ENCODE results near the gene GSK3B. TPM values are rescaled to one million over a fixed set of nuclear protein-coding genes. Genes with fewer than 3 reads are reported as not detected.
"Not testable (repeated sequence)": the region's sequence is repeated elsewhere in the genome, so short reads cannot be mapped to it uniquely, and the experiment has no call there.

The GSK3B gene
- polyA plus RNA-seq, 3 donors, result 38.5 to 51.5 (median 48.6) TPM

DNA sequence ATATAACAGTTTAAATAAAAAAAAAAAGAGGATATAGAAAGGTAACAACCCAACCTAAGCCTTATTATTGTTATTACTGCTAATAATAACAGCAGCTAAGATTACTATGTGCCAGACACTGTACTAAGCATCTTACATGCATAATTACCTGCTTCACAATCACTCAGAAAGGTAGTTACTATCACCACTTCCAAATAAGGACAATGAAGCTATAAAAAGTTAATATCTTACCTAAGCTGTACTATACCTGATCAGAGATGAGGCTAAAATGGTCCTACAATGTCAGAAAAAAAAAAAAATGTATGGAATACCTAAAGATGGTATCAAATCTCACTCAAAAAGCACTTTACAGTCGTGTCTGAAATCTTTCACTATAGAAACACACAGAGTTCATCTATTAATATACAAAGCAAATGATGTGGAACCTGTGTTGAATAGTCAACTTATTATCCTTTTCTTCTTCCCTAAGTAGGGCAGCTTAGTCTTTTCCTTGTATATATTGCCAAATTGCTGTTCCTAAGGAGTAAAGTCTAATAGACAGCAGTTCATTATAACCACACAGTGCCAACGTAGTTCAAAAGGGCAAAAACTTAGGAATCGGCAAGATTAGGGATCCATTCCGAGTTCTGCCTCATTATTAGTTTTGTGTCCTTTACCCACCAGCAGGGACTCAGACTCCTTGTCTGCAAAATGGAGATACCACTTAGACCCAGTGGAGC, 23.8 kb downstream of the GSK3B start:
- DNase-seq (ENCODE audit: extremely low read depth in 1 of 11, low read depth in 9 of 11, low spot score in 4 of 11), result no peak

DNA sequence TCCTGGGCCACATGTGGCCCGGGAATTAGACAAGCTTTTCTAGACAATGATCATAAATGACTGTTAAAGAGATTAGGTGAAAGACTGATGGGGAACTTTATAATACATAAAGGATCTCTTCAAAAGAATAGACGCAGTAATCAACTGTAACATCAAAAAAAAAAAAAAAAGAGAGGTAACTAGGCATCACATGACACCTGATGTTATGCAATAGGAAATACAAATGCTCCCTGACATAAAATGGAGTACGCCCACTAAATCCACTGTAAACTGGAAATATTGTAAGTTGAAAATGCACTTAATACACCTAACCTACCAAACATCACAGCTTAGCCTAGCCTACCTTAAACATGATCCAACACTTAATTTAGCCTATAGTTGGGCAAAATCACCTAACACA, 27.2 kb downstream of the GSK3B start:
- DNase-seq (ENCODE audit: extremely low read depth in 1 of 11, low read depth in 9 of 11, low spot score in 4 of 11), result no peak

DNA sequence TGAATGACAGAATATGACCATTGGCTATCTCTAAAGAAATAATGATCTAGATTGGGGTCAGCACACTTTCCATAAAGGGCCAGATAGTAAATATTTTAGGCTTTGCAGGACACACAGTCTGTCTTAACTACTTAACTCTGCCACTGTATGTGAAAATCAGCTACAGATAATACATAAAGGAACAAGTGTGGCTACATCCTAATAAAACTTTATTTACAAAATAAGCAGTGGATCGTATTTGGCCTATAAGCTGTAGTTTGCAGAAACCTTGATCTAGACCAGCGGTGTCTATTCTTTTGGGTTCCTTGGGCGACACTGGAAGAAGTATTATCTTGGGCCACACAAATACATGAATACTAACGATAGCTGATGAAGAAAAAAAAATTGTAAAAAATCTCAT, 27.6 kb downstream of the GSK3B start:
- DNase-seq (ENCODE audit: extremely low read depth in 1 of 11, low read depth in 9 of 11, low spot score in 4 of 11), result no peak

DNA sequence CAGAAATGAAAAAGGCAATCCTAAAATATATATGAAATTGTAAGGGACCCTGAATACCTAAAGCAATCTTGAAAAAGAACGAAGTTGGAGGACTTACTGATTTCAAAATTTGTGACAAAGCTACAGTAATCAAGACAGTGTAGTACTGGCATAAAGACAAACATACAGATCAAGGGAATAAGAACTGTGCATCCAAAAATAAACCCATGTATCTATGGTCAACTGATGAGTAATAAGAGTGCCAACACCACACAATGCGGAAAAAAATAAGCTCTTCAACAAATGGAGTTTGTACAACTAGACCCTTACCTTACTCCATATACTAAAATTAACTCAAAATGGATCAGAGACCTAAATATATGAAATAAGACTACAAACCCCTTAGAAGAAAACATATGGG, 29.6 kb downstream of the GSK3B start:
- DNase-seq (ENCODE audit: extremely low read depth in 1 of 11, low read depth in 9 of 11, low spot score in 4 of 11), result no peak

DNA sequence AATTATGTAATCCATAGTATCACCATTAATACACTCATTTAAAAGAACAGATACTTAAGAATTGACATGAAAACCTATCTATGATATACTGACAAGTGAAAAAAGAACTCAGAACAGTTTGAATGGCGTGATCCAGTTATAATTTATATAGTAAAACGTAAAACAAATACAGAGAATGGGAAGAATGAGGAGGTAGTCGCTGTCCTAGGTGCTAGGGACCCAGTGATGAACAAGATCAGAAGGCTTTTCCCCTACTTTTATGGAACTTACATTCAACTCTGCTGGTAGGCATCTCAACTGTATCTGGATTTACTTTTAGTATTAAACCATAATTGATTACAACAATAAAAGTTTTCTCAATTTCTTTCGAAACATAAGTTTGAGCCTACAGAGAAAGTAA, 31.8 kb downstream of the GSK3B start:
- no peak for DNase-seq (ENCODE audit: extremely low read depth in 1 of 11, low read depth in 9 of 11, low spot score in 4 of 11)

DNA sequence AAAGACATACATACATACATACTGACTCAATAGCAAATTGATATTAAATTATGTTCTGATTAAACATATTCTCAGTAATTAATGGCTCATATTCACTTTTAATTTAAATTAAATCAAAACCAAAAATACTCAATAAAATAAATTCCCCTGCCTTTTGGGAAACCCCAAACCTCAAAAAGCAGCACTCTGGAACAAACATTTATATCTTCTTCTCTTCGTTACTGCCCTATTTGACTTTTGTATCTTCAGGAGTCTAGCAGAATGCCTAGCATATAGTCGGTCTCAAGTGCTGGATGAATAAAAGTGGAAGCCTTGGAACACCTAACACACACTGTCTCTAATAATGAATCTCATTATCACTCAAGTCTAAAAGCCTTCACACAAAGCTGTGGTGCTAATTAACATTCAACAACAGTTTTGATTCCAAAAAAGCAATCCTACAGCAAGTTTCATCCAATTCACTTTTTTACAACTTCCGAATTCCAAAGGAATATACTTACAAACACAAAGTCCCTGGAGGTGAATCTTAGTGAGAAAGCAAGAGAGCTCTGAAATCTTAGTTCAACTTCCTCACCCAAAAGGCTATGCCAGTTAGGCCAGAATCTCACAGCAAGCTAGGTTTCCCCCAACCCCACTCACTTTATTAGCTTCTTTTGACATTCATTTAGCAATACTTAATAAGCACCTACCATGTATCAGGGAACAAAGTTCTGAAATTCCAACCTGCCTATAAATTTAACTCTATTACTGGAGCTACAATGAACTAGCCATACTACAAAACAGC, 35.0 kb downstream of the GSK3B start:
- DNase-seq (ENCODE audit: extremely low read depth in 1 of 11, low read depth in 9 of 11, low spot score in 4 of 11), result no peak

DNA sequence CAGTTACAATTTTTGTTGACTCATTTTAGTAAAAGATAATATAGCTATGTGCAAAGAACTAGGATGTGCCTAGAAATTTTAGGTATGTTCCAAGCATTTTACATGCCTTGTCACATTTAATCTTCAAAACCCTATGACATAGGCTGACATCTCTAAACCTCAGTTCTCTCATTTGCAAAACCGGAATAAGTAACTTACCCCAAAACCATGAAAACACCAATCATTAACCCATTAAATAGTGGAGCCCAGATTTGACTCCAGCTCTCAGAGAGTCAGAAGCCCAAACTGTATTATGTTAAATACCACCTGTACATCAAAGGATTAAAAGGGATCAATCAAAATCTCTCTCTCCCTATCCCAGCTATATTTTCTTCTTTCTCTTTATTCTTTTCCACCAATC, 36.6 kb downstream of the GSK3B start:
- no peak for DNase-seq (ENCODE audit: extremely low read depth in 1 of 11, low read depth in 9 of 11, low spot score in 4 of 11)

DNA sequence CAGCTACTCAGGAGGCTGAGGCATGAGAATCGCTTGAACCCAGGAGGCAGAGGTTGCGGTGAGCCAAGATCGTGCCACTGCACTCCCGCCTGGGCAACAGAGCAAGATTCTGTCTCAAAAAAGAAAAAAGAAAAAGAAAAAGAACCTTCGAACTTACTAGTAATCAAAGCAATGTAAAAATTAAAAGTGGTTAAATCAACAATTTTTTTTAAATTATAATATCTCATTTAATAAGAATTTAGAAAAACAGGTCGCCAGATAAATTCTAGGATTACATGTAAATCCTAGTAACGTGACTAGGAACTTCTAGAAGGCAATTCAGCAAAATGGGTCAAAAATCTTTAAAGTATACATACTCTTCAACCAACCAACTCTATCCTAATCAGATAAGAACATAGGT, 37.2 kb downstream of the GSK3B start:
- no peak for DNase-seq (ENCODE audit: extremely low read depth in 1 of 11, low read depth in 9 of 11, low spot score in 4 of 11)

DNA sequence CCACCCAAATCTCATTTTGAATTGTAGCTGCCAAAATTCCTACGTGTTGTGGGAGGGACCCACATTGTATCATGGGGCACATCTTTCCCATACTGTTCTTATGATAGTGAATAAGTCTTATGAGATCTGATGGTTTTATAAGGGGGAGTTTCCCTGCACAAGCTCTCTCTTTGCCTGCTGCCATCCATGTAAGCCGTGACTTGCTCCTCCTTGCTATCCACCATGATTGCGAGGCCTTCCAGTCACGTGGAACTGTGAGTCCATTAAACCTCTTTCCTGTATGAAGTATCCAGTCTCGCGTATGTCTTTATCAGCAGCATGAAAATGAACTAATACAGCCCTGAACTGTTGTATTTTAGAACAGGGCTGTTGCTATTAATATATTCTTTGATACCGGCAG, 40.6 kb downstream of the GSK3B start:
- not testable (repeated sequence) for DNase-seq (ENCODE audit: extremely low read depth in 1 of 11, low read depth in 9 of 11, low spot score in 4 of 11)

DNA sequence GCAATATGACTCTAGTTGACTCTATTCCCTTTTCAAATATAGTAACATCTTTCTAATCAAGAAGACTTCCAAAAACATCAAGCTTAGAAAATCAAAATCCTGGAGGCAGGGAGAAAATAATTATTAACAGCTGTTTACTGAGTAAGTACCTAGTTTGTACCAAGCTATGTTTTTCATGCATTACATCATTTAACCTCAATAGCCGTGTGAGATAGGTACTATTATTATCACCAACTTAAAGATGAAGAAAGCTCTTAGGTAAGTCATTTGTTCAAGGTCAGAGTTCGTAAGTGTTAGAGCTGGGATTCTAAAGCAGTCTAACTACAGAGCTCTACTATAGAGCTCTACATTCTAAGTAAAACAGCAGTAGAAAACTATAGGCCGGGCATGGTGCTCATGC, 41.6 kb downstream of the GSK3B start:
- DNase-seq (ENCODE audit: extremely low read depth in 1 of 11, low read depth in 9 of 11, low spot score in 4 of 11), result no peak

DNA sequence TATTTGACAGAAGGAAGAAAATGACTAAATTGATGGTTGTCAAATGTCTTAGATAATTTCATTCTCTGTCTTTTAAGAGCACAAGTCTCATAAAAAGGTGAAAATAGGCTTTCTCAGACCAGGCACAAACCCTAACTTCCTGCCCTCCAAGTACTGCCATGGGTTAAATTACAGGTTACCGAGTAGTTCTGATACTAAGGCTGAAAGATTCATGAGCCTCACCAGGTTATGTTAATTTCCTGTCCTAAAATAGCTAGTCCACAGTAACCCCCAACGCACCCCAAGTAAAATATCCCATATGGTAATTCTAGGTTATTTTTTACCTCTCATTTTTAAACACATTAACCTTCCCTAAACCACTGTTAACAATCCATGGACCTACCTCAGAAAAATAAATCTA, 42.0 kb downstream of the GSK3B start:
- DNase-seq (ENCODE audit: extremely low read depth in 1 of 11, low read depth in 9 of 11, low spot score in 4 of 11), result no peak

DNA sequence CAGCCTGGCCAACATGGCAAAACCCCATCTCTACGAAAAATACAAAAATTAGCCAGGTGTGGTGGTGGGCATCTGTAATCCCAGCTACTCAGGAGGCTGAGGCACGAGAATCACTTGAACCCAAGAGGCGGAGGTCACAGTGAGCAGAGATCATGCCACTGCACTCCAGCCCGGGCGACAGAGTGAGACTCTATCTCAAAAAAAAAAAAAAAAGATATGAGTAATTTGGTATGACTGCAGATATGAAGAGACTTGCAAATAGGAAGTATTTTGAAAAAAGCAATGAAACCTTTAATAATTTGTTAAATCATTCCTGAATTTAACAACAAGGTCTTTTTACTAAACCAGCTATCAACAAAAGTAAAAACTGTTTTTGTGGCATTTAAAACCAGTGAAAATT, 42.7 kb downstream of the GSK3B start:
- DNase-seq (ENCODE audit: extremely low read depth in 1 of 11, low read depth in 9 of 11, low spot score in 4 of 11), result not testable (repeated sequence)

DNA sequence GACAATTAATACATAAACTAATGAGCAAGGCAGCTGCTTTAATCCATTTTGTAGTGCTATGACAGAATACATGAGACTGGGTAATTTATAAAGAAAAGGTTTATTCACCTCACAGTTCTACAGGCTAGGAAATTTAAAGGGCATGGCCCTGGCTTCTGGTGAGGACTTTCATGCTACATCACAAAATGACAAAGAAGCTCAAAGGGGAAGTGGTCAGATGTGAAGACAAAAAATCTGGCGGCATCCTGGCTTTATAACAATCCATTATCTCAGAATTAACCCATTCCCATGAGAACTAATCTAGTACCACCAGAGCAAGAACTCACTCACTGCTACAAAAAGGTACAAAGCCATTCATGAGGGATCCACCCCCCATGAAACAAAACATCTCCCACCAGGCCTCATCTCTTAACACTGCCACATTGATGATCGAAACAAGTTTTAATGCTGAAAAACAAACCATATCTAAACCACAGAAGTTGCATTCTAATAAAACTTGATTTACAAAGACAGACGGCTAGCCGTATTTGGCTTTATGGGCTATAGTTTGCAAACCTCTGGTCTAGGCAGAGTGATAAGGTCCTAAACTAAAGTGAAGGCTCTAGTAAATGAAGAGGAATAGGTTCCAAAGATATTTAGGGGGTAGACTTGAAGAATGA, 44.2 kb downstream of the GSK3B start:
- no peak for DNase-seq (ENCODE audit: extremely low read depth in 1 of 11, low read depth in 9 of 11, low spot score in 4 of 11)

DNA sequence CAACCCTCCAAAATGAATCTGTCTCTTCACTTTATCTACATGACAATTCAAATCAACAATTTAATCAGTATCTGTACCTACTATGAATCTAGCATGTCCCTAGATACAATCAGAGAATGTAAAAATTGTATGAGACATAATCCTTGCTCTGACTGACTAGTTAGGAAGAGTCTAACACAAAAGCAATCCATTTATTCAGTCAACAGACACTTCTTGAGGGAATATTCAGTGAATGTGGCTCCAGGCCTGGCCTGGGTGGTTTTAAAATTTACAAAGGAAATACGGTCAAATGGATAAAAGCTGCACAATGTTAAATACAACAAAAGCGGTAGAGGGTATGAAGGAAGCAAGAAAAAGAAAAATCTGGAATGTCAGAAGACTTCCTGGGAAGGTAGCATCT, 45.2 kb downstream of the GSK3B start:
- no peak for DNase-seq (ENCODE audit: extremely low read depth in 1 of 11, low read depth in 9 of 11, low spot score in 4 of 11)

DNA sequence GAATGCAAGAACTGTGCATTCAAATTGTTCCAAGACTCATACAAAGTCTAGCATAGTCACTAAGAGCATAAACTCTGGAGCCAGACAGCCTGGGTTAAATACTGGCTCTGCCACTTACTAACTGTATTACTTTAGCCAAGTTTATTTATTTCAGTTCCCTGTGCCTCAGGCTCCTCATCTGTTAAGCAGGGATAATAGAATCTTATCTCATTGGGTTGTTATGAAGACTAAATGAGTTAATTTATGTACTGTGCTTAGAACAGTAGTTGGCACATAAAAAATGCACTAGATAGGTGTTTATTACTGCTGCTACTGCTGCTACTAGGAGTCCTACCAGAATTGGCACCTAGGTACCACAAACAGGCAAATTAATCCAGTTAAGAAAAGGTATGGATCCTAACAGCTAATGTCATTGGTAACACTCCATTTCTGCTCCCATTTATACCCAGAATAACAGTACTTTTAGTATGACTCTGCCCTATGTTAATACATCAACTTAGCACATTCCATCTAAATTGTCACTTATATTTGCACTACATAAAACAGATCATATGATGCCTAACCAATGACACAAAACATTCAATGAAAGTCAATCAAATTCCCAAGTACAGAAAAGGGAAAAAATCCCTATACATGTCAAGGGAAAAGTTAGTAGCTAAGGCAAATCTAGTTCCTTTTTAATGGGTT, 45.7 kb downstream of the GSK3B start:
- no peak for DNase-seq (ENCODE audit: extremely low read depth in 1 of 11, low read depth in 9 of 11, low spot score in 4 of 11)

DNA sequence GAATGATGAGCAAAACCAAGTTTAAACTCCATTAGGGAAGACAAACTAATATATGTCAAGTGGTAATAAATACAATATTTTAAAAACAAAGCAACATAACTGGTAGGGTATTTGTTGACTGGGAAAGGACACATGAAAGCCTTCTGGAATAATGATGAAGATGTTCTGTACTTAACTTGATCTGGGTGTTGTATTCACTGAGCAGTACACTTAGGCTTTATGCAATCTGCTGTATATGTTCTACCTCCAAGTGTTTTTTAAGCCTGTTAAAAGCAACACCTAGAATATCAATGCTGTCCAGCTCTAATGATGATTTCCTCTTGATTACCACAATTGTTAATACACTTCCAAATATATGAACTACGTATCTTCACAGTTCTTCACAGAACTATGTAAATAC, 46.6 kb downstream of the GSK3B start:
- no peak for DNase-seq (ENCODE audit: extremely low read depth in 1 of 11, low read depth in 9 of 11, low spot score in 4 of 11)

DNA sequence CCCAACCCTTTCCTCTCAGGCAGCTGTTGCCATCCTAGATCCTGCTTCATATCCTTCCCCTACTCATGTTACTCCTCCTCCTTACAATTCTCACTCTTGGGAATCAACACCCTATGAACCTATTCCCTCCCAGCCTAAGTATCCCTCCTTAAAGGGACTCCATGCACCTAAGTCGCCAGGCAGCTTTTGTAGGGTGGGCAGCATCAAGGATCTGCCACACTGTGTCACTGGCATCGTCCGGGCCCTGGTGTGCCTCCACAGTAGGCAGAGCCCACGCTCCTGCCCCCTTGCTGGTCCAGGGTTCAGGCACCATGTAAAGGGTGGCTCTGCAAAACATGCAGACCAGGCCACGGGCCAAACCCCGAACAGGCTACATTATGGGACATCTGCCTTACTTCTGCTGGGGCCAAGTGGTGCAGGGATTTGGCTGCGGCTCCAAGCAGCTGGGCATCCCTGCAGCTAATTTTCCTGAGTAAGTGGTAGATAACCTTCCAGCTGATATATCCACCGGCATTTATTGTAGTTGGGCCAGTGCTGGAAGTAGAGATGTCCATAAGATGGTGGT, 53.4 kb downstream of the GSK3B start:
- DNase-seq (ENCODE audit: extremely low read depth in 1 of 11, low read depth in 9 of 11, low spot score in 4 of 11), result no peak

DNA sequence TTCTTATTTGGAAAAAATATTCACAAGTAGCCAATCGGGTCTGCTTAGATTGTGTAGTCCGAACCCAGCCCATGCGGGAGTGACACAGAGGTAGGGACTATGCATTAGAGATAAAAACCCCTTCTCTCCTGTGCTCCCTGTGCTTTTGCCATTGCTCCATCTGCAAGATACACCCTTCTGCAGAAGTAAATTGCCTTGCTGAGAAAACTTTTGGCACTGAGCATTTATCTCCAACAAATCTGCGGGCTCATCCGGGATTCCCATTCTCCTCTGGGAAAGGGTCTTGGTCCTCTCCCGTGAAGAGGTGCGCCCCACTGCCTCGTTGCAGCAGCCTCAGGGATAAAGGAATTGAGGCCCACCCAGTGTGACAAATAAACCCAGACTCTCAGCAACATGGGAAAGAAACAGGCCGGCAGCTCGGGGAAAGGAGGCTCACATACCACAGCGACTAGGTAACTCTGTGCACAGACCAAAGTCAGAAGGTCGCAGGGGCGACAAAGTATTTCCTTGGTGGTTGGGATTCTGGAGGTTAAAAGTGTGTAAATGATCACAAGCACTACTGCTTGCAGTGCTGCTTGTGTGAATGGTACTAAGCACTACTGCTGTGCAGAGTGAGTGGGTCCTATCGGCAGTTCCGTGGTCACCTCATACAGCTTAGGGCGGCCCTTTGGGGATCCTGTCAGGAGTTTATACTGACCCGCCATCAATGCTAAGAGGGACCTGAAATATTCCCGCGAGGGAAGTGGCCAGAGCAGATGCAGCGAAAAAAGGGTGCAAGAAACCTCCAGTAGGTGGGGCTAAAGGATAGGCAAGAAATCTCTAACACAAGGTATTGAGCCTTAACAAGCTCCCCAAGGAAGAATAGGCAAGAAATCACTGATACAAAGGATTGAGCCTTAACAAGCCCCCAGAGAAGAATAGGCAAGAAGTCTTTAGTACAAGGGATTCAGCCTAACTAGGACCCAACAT, 54.3 kb downstream of the GSK3B start:
- no peak for DNase-seq (ENCODE audit: extremely low read depth in 1 of 11, low read depth in 9 of 11, low spot score in 4 of 11)
